Kidney tubule cell (primary cell): ENCODE measurements around the gene RTN1.
A peak's percentile ranks its signal among the peaks of the same experiment; 100 is the strongest.

Experiments used
- DNase-seq: peaks from one replicate; pipeline ENCODE4 v3.0.0-alpha.2; 2018; ENCODE audit warnings: low spot score

Gene RTN1

DNA sequence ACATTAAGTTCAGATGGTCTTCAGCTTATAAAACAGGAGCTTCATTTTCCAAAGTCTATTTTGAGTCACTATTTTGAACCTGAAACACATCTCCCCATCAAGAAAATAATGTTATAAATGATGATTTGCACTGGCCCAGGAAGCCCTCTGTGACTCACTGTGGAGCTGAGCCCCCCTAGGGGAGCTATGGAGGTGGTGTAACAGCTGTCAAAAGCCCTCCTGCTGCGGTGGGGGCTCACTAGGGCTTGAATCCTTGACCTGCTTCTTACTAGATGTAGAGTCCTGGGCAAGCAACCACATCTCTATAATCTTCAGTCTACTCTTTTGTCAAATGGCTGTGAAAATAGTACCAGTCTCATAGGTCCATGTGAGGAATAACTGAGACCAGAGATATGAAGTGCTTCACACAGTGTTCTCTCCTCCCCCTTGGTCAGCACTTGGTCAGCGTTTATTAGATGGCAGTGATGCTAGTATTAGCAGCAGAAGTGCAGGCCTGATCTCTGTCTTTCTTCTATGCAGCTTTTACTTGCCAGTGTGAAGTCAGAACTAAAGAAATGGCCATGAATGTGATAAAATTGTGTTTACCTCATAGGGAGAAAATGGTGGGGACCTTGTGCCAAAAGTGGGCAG, 83.4 kb downstream of the RTN1 start:
- no peak for DNase-seq

GRCh38 chr14:59785629-59786028, 84.9 kb downstream of the RTN1 start:
- no peak for DNase-seq

DNA sequence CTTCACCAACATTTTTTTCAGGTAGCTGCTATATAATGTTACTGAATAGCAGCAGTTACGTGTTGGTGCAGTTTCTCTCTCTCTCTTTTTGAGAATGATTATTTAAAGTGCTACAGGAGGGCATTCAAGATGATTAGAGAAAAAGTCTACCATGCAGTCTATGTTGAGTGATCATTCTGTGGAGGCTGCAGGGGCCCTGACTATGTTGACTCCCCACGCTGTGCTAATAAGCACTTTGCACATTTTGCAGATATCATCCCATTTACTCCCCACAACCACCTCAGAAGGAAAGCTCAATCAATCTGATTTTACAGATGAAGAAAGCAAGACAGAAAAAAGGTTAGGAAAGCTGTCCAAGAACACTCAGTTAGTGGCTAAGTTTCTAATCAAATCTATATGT, 87.8 kb downstream of the RTN1 start:
- DNase-seq, result no peak

DNA sequence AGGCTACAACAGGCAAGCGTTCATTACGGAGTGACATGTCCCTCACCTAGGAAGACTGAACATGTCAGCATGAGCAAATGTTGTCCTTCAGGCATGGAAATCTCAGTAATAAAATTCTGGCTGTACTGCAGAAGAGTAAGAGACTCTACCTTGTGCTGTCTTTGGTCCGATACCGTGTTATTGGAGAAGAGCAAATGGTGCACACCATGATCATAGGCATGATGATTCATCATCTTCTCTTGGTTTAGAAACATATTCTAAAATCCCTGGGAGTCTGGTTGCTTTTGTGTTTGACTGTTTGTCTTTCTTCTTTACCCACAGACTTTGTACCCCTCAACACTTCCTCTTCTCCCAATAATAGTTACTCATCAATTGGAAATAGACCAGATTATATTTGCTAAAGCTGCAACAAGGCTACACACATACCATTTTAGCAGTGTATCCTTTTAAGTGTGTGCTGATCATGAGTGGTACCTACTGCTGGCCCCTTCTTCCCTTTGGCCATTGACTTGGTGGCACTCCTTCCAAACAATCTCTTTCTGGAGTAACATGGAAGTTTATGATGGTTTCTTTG, 93.5 kb downstream of the RTN1 start:
- DNase-seq, result no peak

- DNase-seq, result no peak
Observed at GRCh38 chr14:59776468-59776867, 94.1 kb downstream of the RTN1 start.

GRCh38 chr14:59772233-59772632, 98.3 kb downstream of the RTN1 start:
- no peak for DNase-seq

DNA sequence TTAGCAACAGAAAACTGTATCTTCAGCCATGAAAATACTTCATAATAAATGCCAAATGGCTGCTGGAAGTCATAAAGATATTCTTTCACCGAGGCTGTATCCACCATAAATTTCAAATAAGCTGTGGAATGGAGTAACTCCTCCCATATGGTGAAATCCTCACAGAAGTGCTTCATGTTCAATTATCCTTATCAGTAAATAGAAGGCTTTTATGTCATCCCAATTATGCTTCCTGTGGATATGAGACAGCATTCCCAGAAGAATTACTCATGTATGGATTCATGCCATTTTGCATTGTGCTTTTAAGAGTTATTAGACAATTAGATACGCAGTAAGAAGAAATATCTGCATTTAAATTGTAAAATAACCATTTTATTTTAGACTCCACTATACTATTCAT, 99.0 kb downstream of the RTN1 start:
- no peak for DNase-seq

- DNase-seq, result no peak
Observed at GRCh38 chr14:59769586-59769985, 101.0 kb downstream of the RTN1 start.

GRCh38 chr14:59768855-59769375, 101.7 kb downstream of the RTN1 start:
- DNase-seq, result no peak

DNA sequence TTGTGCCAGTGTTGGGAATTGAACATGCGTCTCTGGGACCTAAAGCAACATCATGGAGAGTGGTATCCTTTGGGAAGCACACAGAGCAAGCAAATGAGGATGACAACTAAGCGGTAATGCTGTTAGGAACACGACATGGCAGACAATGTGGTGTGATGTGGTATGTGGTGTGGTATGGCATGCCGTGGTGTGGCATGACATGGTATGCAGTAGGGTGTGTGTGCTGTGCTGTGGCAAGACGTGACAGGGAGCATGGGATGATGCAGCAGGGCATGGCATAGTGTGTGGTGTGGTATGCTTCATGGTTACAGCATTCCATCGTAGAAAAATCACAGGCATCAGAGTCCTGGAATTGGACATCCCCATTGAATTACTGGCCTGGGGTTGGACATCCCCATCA, 108.7 kb downstream of the RTN1 start:
- no peak for DNase-seq

DNA sequence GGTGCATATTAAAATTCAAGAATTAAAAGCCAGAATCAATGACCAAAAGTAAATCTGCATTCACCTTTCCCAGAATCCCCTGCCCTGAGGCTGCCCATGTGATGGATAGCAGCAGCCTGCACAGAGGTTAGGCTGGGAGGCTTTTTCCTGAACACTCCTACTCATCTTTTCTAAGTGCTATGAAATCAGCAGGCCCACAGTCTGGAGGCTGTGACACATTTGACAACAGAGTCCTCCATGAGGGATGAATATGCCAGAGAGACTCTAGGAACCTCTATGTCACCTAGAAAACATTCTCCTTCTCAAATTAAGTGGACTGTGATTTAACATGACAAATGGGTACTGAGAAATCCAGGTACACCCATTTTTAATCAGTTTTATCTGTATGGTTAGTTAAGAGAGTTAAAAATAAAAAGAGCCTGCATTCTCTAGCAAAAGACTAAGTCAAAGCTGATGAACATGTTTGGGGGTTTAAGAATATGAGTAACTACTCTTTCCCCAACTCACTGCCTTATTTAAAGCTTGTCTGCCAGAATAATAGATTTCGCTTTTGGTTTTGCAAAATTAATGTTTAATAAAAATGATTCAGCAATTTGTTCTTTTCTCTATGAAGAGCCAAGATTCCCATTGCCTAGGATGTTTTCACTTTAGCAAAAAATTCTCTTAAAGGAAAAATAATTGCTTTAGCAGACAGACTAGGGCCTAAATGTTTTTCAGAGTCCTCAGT, 115.0 kb downstream of the RTN1 start:
- DNase-seq, result peak; percentile 13

GRCh38 chr14:59754256-59754655, 116.3 kb downstream of the RTN1 start:
- DNase-seq, result no peak

DNA sequence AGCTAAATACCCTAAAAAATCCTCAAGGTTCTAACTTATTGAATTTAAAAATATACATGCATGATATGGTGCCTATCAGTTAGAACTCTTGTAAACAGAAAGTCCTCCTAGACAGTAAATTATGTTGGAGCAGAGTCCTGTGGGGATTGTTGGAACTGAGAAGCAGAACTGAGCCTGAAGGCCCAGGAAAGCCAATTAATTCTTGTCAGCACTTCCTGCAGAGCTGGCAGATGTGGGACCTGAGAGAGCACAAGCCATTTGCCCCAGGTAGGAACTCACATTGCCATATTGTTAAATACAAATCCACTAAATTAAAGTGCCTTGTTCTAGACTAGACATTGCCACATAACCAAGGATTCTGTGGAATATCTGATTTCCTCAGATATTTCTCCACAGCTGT, 117.1 kb downstream of the RTN1 start:
- DNase-seq, result no peak

DNA sequence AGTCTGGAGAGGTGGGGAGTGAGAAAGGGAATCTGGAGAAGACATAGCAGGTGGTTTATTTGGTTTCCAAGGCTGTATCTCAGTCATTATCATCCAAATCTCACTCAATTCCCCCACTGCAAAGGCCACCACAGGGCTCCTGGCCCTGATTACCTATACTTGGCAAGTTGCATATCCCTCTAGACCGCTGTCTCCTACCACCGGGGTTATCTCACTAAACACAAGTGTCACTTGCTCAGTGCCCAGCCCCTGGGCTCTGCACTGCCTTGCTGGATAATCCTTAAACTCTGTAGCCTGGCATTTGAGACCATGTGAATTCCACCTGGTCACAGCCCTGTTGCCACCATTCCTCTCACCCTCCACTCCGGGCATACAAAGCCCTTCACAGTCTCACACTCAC, 119.0 kb downstream of the RTN1 start:
- no peak for DNase-seq

DNA sequence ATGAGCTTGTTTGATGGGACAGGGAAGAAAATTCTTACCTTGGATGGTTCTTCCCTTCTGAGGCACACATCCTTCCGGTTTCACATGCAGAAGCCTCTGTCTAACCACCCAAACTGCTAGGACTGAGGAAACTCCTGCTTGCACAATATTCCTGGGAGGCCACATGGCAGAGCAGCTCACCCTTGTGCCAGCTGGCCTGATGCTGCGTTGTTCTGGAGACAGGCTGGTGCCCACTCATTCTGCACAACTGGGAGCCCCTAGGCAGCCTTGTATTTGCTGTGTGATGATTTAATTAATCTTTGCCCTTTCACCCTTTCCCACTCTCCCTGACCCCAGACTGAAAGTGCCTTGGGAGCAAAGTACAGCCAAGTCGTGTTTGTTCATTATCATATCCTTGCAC, 130.8 kb downstream of the RTN1 start:
- no peak for DNase-seq

- DNase-seq, result no peak
Observed at GRCh38 chr14:59728304-59728703, 142.3 kb downstream of the RTN1 start.

GRCh38 chr14:59727073-59727661, 143.4 kb downstream of the RTN1 start:
- DNase-seq, result no peak

GRCh38 chr14:59711080-59711479, 159.5 kb downstream of the RTN1 start:
- DNase-seq, result no peak

DNA sequence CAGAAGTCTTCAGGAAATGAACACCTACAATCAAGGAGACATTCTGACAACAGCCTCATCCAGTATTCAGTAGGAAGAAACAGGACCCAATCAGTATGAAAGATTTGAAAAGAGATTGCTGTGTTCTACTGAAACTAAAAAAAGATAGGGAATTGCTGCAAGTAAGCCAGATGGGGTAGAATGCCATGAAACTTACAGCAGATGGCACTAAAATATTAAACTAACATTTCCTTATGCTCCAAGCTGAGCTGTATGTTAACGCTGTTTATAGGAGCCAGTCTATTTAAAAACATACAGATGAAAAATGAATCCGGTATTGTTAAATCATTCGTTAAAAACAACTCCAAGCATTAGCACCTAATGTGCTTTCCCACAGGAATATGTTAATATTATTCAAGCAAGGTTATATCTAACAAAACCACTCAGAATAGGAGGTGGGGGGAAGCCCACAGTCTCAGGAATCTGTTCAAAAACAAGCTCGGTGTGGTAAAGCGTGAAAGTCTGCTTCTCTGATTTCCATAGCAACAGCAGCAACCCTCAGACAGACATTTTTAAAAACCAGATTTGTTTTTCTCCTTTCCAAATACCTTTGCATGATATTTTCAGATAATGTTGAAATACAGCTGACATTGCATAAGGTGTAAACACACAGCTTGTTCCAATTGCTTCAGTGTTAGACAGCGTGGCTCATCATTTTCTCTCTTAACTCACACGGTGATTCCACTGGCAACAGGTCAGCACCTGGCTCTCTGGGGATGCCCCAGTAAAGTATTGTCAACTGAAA, 162.6 kb downstream of the RTN1 start:
- DNase-seq, result no peak

- peak; percentile 17 for DNase-seq
Observed at GRCh38 chr14:59705866-59706265, 164.7 kb downstream of the RTN1 start.

DNA sequence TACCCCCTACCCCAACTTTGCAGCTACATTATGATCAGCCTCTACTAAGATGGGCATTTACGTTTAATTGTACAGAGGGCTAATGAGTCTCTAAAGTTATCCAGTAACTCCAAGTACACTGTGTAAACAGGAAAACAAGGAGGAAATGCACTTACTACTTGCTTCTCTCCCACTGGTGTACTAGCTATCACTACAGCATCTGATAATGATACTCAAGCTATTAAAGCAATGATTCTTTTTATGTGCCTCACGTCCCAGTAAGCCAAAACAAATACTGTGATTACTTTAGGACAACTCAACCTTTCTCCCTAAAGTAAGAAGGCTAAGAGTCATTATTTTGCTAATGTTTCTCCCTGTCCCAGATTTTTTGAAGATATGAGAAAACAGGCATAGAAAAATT, 165.3 kb downstream of the RTN1 start:
- DNase-seq, result no peak

DNA sequence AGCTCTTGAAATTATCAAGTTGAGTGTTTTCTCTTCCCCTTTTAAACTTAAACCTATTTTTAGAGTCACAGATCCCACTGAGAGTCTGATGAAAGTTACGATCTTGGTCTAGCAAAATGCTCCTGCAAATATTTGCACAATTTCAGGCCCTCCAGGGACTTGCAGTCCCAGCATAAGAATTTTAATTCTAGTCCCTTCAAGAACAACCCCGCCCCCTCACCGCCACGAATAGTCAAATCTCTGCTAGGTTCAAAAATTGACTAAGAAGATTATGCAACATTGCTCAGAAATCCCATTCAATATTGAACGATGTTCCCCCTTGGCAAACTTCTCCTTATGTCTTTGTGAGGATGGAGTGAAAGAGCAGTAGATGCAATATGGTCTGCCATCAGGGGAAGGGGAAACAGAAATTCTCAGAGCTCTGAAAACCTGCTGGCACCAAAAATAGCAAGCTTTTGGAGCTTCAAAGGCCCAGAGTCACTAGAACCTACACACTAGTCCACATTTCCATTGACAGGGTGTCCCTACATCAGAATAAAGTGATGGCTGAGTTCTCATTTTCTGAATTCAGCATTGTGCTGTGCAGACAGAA, 166.4 kb downstream of the RTN1 start:
- DNase-seq, result no peak
